PC-9 (cell line): ENCODE results near the gene SLC12A4. TPM values are rescaled to one million over a fixed set of nuclear protein-coding genes. Genes with fewer than 3 reads are reported as not detected.

Experiments used
- BruUV-seq: library from RNA; stranded (reverse); fragments of 400-500 nt; replicated peaks from 2 replicates; lab custom pipeline; 2021; lab: Mats Ljungman, UMichigan
- CTCF ChIA-PET: fragments of 300-600 bp; sonication (Branson Sonifier 250); formaldehyde crosslinking; loops from one replicate; lab custom pipeline; 2022; ENCODE audit warnings: antibody characterized with exemption; lab: Charles Lee
- POLR2A ChIA-PET: fragments of 300-600 bp; sonication (Branson Sonifier 250); formaldehyde crosslinking; loops from one replicate; lab custom pipeline; 2022; ENCODE audit warnings: antibody characterized with exemption; ENCODE audit not compliant: unreplicated experiment; lab: Charles Lee
- DNase-seq, 2 experiments: peaks; one replicate each; pipeline versions ENCODE4 v3.0.0 to v3.0.0-alpha.2; 2015 to 2022; ENCODE audit warnings: mixed read lengths in 1 of 2
- H2AFZ ChIP-seq: fragments of 200-600 bp; sonication (generic); 2 replicates; pipeline ENCODE4 v1.8.1; 2017; ENCODE audit warnings: antibody characterized with exemption
- H3F3A ChIP-seq: fragments of 200-600 bp; sonication (generic); 2 replicates; pipeline ENCODE4 v1.8.1; 2017; ENCODE audit warnings: antibody characterized with exemption, mild to moderate bottlenecking, low read depth; ENCODE audit not compliant: insufficient read depth
- H3K27ac ChIP-seq: fragments of 200-600 bp; sonication (generic); 2 replicates; pipeline ENCODE4 v1.6.1; 2016; ENCODE audit warnings: mixed run types
- H3K27me3 ChIP-seq: fragments of 200-600 bp; sonication (generic); 2 replicates; pipeline ENCODE4 v1.6.1; 2016; ENCODE audit warnings: low read depth, mixed run types; ENCODE audit not compliant: insufficient read depth
- H3K36me3 ChIP-seq: fragments of 200-600 bp; sonication (generic); 2 replicates; pipeline ENCODE4 v1.6.1; 2016; ENCODE audit warnings: low read depth, mixed run types
- H3K4me1 ChIP-seq: fragments of 200-600 bp; sonication (generic); replicated peaks from 2 replicates; pipeline ENCODE4 v1.6.1; 2016; ENCODE audit warnings: mixed run types; ENCODE audit not compliant: insufficient read depth
- H3K4me2 ChIP-seq: fragments of 200-600 bp; sonication (generic); 2 replicates; pipeline ENCODE4 v1.6.1; 2017; ENCODE audit warnings: mixed run types
- H3K4me3 ChIP-seq: fragments of 200-600 bp; sonication (generic); 2 replicates; pipeline ENCODE4 v1.6.1; 2016; ENCODE audit warnings: mixed run types
- H3K79me2 ChIP-seq: fragments of 200-600 bp; sonication (generic); 2 replicates; pipeline ENCODE4 v1.6.1; 2017; ENCODE audit warnings: low read depth, mixed run types
- H3K9me2 ChIP-seq: fragments of 200-600 bp; sonication (generic); 2 replicates; pipeline ENCODE4 v1.8.1; 2017; ENCODE audit warnings: mild to moderate bottlenecking; ENCODE audit not compliant: insufficient read depth
- H3K9me3 ChIP-seq: fragments of 200-600 bp; sonication (generic); 2 replicates; pipeline ENCODE4 v1.8.1; 2016; ENCODE audit warnings: low read depth; ENCODE audit not compliant: insufficient read depth
- H4K20me1 ChIP-seq: fragments of 200-600 bp; sonication (generic); 2 replicates; pipeline ENCODE4 v1.8.1; 2017; ENCODE audit not compliant: insufficient read depth
- EZH2 ChIP-seq: fragments of 200-600 bp; sonication (generic); IDR thresholded peaks from 2 replicates; pipeline ENCODE4 v1.8.0; 2017; ENCODE audit warnings: antibody characterized with exemption, low read depth
- intact Hi-C: fragments of 100-400 bp; cut with micrococcal nuclease; formaldehyde crosslinking; loops from one replicate; pipeline ENCODE4 v1.10.0; 2022; ENCODE audit not compliant: unreplicated experiment
- total RNA-seq: library from RNA; stranded (reverse); gene quantifications from 2 replicates; pipeline ENCODE4 v1.2.3, GENCODE V29; 2021
- TF ChIP-seq, protein P1 (sequence below): fragments of 200-600 bp; sonication (generic); conservative IDR thresholded peaks from 2 replicates; pipeline ENCODE4 v1.6.1; 2017; ENCODE audit warnings: mixed run types, antibody characterized with exemption, mild to moderate bottlenecking, moderate library complexity

Gene SLC12A4
- total RNA-seq, 1 experiment from 2014 or later = 27.0 TPM

DNA sequence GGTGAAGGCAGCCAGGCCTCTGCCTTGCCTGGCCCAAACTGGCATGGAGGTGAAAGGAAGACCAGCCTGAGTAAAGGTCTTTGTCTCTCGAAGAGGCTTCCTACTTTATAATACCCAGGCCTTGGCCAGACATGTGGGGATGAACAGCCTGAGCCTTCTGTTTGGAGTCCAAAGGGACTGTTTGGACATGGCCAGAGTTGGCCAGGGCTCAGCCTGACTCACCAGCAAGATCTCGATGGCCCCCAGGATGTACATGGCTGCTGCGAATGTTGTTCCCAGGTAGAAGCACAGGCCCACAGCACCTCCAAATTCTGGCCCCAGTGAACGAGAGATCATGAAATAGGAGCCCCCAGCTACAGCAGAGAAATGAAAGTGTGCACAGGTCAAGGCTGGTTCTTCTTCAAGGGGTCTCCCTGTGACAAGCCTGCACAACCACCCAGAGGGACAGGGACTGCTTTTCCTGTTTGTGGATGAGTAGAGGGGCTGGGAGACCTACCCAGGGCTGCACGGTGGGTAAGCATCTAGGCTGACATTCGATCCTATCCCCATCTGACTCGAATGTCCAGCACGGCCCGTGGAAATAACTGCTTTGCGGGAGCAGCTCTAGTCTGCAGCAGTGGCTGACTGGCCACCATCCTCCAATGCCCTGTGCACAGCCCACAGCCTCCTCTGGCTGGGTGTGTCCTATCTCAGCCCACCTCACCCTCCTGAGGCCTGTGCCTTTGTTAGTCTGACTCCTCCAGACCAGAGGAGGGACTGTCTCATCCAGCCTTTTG lies 13.8 kb downstream of the SLC12A4 start:
- no peaks in the 10 kb centered on the region for H4K20me1 ChIP-seq
- H3K79me2 ChIP-seq = no peaks in the 10 kb centered on the region
- ChIA-PET CTCF (no interaction called here), POLR2A (no interaction called here)
- no TSS peak for BruUV-seq
- no peaks in the 10 kb centered on the region for H3K9me2 ChIP-seq
- no peaks in the 10 kb centered on the region for H3K4me1 ChIP-seq
- no peak overlapping the region for H2AFZ ChIP-seq
- no peak for DNase-seq
- intact Hi-C loops = no loop called here
- H3K36me3 ChIP-seq = no peaks in the 10 kb centered on the region
- H3K27me3 ChIP-seq = no peaks in the 10 kb centered on the region
- no peak for TF ChIP-seq EZH2
- TF ChIP-seq, protein P1, sequence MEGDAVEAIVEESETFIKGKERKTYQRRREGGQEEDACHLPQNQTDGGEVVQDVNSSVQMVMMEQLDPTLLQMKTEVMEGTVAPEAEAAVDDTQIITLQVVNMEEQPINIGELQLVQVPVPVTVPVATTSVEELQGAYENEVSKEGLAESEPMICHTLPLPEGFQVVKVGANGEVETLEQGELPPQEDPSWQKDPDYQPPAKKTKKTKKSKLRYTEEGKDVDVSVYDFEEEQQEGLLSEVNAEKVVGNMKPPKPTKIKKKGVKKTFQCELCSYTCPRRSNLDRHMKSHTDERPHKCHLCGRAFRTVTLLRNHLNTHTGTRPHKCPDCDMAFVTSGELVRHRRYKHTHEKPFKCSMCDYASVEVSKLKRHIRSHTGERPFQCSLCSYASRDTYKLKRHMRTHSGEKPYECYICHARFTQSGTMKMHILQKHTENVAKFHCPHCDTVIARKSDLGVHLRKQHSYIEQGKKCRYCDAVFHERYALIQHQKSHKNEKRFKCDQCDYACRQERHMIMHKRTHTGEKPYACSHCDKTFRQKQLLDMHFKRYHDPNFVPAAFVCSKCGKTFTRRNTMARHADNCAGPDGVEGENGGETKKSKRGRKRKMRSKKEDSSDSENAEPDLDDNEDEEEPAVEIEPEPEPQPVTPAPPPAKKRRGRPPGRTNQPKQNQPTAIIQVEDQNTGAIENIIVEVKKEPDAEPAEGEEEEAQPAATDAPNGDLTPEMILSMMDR = no peak
- no peaks in the 10 kb centered on the region for H3F3A ChIP-seq
- no peaks in the 10 kb centered on the region for H3K9me3 ChIP-seq
- H3K4me2 ChIP-seq = no peak overlapping the region
- no peak overlapping the region for H3K4me3 ChIP-seq
- no peak overlapping the region for H3K27ac ChIP-seq

DNA sequence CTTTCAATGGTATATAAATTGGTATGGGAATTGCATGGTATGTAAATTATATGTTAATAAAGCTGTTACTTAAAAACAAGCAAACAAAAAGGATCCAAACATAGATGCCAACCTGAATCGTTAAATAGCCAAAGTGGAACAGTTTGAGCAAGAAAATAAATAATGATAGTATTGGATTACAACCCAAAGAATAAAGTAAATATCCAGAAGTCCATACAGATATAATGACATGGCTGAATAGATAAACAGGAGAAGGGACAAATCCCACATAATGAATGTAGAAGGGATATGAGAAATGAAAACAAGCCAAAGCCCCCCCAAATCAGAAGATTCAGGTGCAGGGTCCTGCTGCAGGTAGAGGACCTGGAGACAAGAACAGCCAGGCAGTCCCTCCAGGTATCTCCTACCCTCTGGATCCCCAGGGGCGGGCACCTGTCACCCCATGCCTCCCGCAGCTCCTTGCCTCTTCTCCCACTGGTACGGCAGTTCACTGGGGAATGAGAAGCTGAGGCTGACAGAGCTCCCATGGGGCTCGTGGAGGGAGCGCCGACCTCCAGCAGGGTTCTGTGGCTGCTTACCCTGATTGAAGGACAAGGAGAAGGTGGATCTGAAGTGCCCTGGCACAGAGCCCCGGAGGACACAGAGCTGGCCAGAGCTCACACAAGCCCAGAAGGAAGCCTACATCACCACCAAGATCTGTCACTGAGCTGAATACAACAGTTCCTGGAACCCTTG lies 14.6 kb downstream of the SLC12A4 start:
- no peaks in the 10 kb centered on the region for H3F3A ChIP-seq
- BruUV-seq = no TSS peak
- H3K79me2 ChIP-seq = no peaks in the 10 kb centered on the region
- no peaks in the 10 kb centered on the region for H3K27me3 ChIP-seq
- H3K4me3 ChIP-seq = no peak overlapping the region
- TF ChIP-seq, protein P1 = no peak
- TF ChIP-seq EZH2 = no peak
- no peak for DNase-seq
- H3K4me1 ChIP-seq = no peaks in the 10 kb centered on the region
- no peaks in the 10 kb centered on the region for H3K9me2 ChIP-seq
- H3K4me2 ChIP-seq = no peak overlapping the region
- H3K36me3 ChIP-seq = no peaks in the 10 kb centered on the region
- ChIA-PET POLR2A (interaction anchor here (0.5 kb wide), 1 partner anchor 165 kb away, joined by 7 read pairs; no protein-coding TSS in a partner anchor), CTCF (interaction anchor here (0.6 kb wide), 1 partner anchor 263 kb away, joined by 4 read pairs; no protein-coding TSS in a partner anchor)
- no peaks in the 10 kb centered on the region; the same call in 1 of the 2 replicates for H4K20me1 ChIP-seq
- intact Hi-C loops = no loop called here
- H3K9me3 ChIP-seq = no peaks in the 10 kb centered on the region
- H2AFZ ChIP-seq = no peak overlapping the region
- no peak overlapping the region for H3K27ac ChIP-seq

DNA sequence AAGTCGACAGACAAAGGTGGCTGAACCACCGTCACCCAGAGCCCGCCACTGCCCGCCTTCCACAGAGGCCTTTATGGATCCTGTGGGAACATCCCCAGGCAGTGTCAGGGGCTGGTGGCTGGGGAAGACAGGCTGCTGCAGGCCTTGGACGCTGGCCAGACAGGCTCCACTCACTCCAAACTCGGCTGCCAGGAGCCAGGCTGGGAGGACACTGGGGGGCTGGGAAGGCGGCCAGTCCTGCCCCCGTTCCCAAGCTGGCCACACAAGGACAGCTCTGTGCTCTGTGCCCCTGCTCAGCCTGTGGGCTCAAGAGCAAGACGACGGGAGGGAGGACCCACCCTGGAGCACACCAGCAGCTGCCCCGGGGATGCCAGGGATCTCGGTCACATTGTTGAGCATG lies 17.0 kb downstream of the SLC12A4 start:
- POLR2A ChIA-PET = interaction anchor here (0.7 kb wide), 1 partner anchor 70 kb away, joined by 3 read pairs; no protein-coding TSS in a partner anchor
- TF ChIP-seq, protein P1 = no peak
- TF ChIP-seq EZH2 = no peak
- H3K27me3 ChIP-seq = no peaks in the 10 kb centered on the region
- DNase-seq = no peak
- H3F3A ChIP-seq = no peaks in the 10 kb centered on the region
- H3K36me3 ChIP-seq = no peaks in the 10 kb centered on the region
- no peak overlapping the region for H3K4me2 ChIP-seq
- H3K27ac ChIP-seq = no peak overlapping the region
- no peaks in the 10 kb centered on the region for H3K79me2 ChIP-seq
- no TSS peak for BruUV-seq
- H3K4me1 ChIP-seq = no peaks in the 10 kb centered on the region
- CTCF ChIA-PET = no interaction called here
- H3K9me3 ChIP-seq = no peaks in the 10 kb centered on the region
- intact Hi-C loops = no loop called here
- no peaks in the 10 kb centered on the region for H3K9me2 ChIP-seq
- no peak overlapping the region for H2AFZ ChIP-seq
- no peak overlapping the region for H3K4me3 ChIP-seq
- no peaks in the 10 kb centered on the region; the same call in 1 of the 2 replicates for H4K20me1 ChIP-seq
